IMR-90 (cell line): ENCODE data around the gene CRYGC. TPM values are rescaled to one million over a fixed set of nuclear protein-coding genes. Genes with fewer than 3 reads are reported as not detected.

Experiments used
- ATAC-seq: fragments of 200-7000 bp; cut with Tn5 transposase; 2 replicates; pipeline ENCODE4 v1.9.1; 2020; ENCODE audit warnings: low read depth, mild to moderate bottlenecking, moderate library complexity
- BruUV-seq: library from RNA; stranded (reverse); fragments of 400-500 nt; replicated peaks from 2 replicates; lab custom pipeline; 2021; lab: Mats Ljungman, UMichigan
- CTCF ChIA-PET: fragments of 300-600 bp; formaldehyde crosslinking; extraction: SDS; loops from one replicate; lab custom pipeline; 2021; ENCODE audit warnings: antibody characterized with exemption; lab: Yijun Ruan, JAX
- POLR2A ChIA-PET: fragments of 300-600 bp; sonication (Branson Sonifier 250); formaldehyde crosslinking; loops from one replicate; lab custom pipeline; 2022; ENCODE audit warnings: antibody characterized with exemption; ENCODE audit not compliant: unreplicated experiment; lab: Charles Lee
- DNase-seq: peaks from one replicate; pipeline ENCODE4 v3.0.0; 2013
- H2AFZ ChIP-seq: replicated peaks from 2 replicates; pipeline ENCODE3; 2013; ENCODE audit warnings: low read length, mild to moderate bottlenecking; ENCODE audit not compliant: poor library complexity
- H2AK5ac ChIP-seq: 2 replicates; pipeline ENCODE4 v1.6.1; 2013; ENCODE audit warnings: low read depth, low read length, inconsistent platforms
- H2AK9ac ChIP-seq: replicated peaks from 2 replicates; pipeline ENCODE3; 2013; ENCODE audit warnings: mild to moderate bottlenecking, low read depth, low read length, moderate library complexity; ENCODE audit not compliant: poor library complexity
- H2BK120ac ChIP-seq: 2 replicates; pipeline ENCODE4 v1.6.1; 2013; ENCODE audit warnings: low read depth, low read length, inconsistent platforms
- H2BK15ac ChIP-seq: 3 replicates; pipeline ENCODE4 v1.6.1; 2013; ENCODE audit warnings: low read depth, low read length, inconsistent platforms
- H2BK20ac ChIP-seq: 2 replicates; pipeline ENCODE4 v1.6.1; 2013; ENCODE audit warnings: low read depth, mild to moderate bottlenecking, inconsistent platforms, low read length, moderate library complexity
- H2BK5ac ChIP-seq: 2 replicates; pipeline ENCODE4 v1.6.1; 2013; ENCODE audit warnings: mild to moderate bottlenecking, low read depth, low read length, inconsistent platforms; ENCODE audit not compliant: poor library complexity, severe bottlenecking
- H3K14ac ChIP-seq: replicated peaks from 2 replicates; pipeline ENCODE4 v1.6.1; 2013; ENCODE audit warnings: low read depth, low read length, inconsistent platforms
- H3K18ac ChIP-seq: 2 replicates; pipeline ENCODE4 v1.6.1; 2013; ENCODE audit warnings: low read depth, low read length, control low read depth
- H3K23ac ChIP-seq: 2 replicates; pipeline ENCODE4 v1.6.1; 2013; ENCODE audit warnings: low read depth, low read length, inconsistent platforms
- H3K27ac ChIP-seq: 2 replicates; pipeline ENCODE4 v1.5.1; 2013; ENCODE audit warnings: mild to moderate bottlenecking, control low read depth, low read length; ENCODE audit not compliant: insufficient read depth
- H3K27me3 ChIP-seq: 2 replicates; pipeline ENCODE4 v1.6.1; 2013; ENCODE audit warnings: low read length; ENCODE audit not compliant: control insufficient read depth, insufficient read depth
- H3K36me3 ChIP-seq: 2 replicates; pipeline ENCODE4 v1.6.1; 2013; ENCODE audit warnings: low read length, mixed read lengths; ENCODE audit not compliant: control insufficient read depth, insufficient read depth
- H3K4ac ChIP-seq: 2 replicates; pipeline ENCODE4 v1.6.1; 2013; ENCODE audit warnings: low read depth, low read length, inconsistent platforms
- H3K4me1 ChIP-seq: 2 replicates; pipeline ENCODE4 v1.6.1; 2013; ENCODE audit warnings: low read length, mixed read lengths; ENCODE audit not compliant: control insufficient read depth, insufficient read depth
- H3K4me2 ChIP-seq: 2 replicates; pipeline ENCODE4 v1.6.1; 2013; ENCODE audit warnings: low read depth, mild to moderate bottlenecking, control low read depth, low read length, moderate library complexity
- H3K4me3 ChIP-seq: 2 replicates; pipeline ENCODE4 v1.5.1; 2013; ENCODE audit warnings: low read depth, mild to moderate bottlenecking, control low read depth, low read length, moderate library complexity; ENCODE audit not compliant: insufficient read depth
- H3K56ac ChIP-seq: 2 replicates; pipeline ENCODE4 v1.6.1; 2013; ENCODE audit warnings: low read length, inconsistent platforms; ENCODE audit not compliant: insufficient read depth; ENCODE audit errors: extremely low read depth
- H3K79me1 ChIP-seq, 2 experiments: 2 replicates each; pipeline ENCODE4 v1.6.1; 2013; ENCODE audit warnings: low read length in 2 of 2, inconsistent platforms in 1 of 2, low read depth in 1 of 2
- H3K9ac ChIP-seq: 2 replicates; pipeline ENCODE4 v1.6.1; 2013; ENCODE audit warnings: low read depth, low read length, control low read depth
- H3K9me1 ChIP-seq: 2 replicates; pipeline ENCODE4 v1.6.1; 2013; ENCODE audit warnings: low read length, inconsistent platforms; ENCODE audit not compliant: insufficient read depth
- H3K9me3 ChIP-seq: 2 replicates; pipeline ENCODE4 v1.6.1; 2013; ENCODE audit warnings: low read length; ENCODE audit not compliant: control insufficient read depth, insufficient read depth
- H4K20me1 ChIP-seq: 2 replicates; pipeline ENCODE4 v1.6.1; 2013; ENCODE audit warnings: low read length, inconsistent platforms; ENCODE audit not compliant: insufficient read depth
- H4K5ac ChIP-seq: 2 replicates; pipeline ENCODE4 v1.6.1; 2013; ENCODE audit warnings: mild to moderate bottlenecking, low read depth, low read length, control low read depth
- H4K8ac ChIP-seq, 2 experiments: 2 replicates each; pipeline ENCODE4 v1.6.1; 2013; ENCODE audit warnings: low read depth in 2 of 2, low read length in 2 of 2, control low read depth in 1 of 2, inconsistent platforms in 1 of 2
- H4K91ac ChIP-seq: 2 replicates; pipeline ENCODE4 v1.6.1; 2013; ENCODE audit warnings: low read depth, low read length, inconsistent platforms; ENCODE audit not compliant: insufficient read depth
- BHLHE40 ChIP-seq: fragments of 150-350 bp; IDR thresholded peaks from 2 replicates; pipeline ENCODE4 v1.6.1; 2016; ENCODE audit warnings: mild to moderate bottlenecking, low read depth, low read length
- CEBPB ChIP-seq: IDR thresholded peaks from 2 replicates; pipeline ENCODE4 v1.6.1; 2012; ENCODE audit warnings: low read depth, low read length, improper control_type of control experiment
- CHD1 ChIP-seq: IDR thresholded peaks from 2 replicates; pipeline ENCODE4 v1.6.1; 2012; ENCODE audit warnings: low read depth, low read length, improper control_type of control experiment
- CTCF ChIP-seq: conservative IDR thresholded peaks from 2 replicates; pipeline ENCODE4 v1.5.1; 2012; ENCODE audit warnings: mild to moderate bottlenecking, low read depth, low read length, improper control_type of control experiment
- FOS ChIP-seq: fragments of 150-350 bp; IDR thresholded peaks from 2 replicates; pipeline ENCODE4 v1.6.1; 2016; ENCODE audit warnings: low read depth, low read length
- MAFK ChIP-seq: IDR thresholded peaks from 2 replicates; pipeline ENCODE4 v1.6.1; 2012; ENCODE audit warnings: low read depth, low read length, improper control_type of control experiment
- MAZ ChIP-seq: IDR thresholded peaks from 2 replicates; pipeline ENCODE4 v1.6.1; 2012; ENCODE audit warnings: low read depth, mild to moderate bottlenecking, low read length, improper control_type of control experiment, moderate library complexity, borderline replicate concordance
- MXI1 ChIP-seq: IDR thresholded peaks from 2 replicates; pipeline ENCODE4 v1.6.1; 2012; ENCODE audit warnings: low read depth, mild to moderate bottlenecking, low read length, moderate library complexity, borderline replicate concordance
- NFE2L2 ChIP-seq: fragments of 150-350 bp; IDR thresholded peaks from 2 replicates; pipeline ENCODE4 v1.6.1; 2016; ENCODE audit warnings: low read depth, mild to moderate bottlenecking, low read length
- POLR2A ChIP-seq: IDR thresholded peaks from 2 replicates; pipeline ENCODE4 v1.6.1; 2012; ENCODE audit warnings: mild to moderate bottlenecking, low read depth, low read length
- RAD21 ChIP-seq: IDR thresholded peaks from 2 replicates; pipeline ENCODE4 v1.6.1; 2012; ENCODE audit warnings: low read length, improper control_type of control experiment
- RCOR1 ChIP-seq: IDR thresholded peaks from 2 replicates; pipeline ENCODE4 v1.6.1; 2012; ENCODE audit warnings: mild to moderate bottlenecking, low read length, improper control_type of control experiment; ENCODE audit not compliant: insufficient replicate concordance
- RFX5 ChIP-seq: IDR thresholded peaks from 2 replicates; pipeline ENCODE4 v1.8.0; 2012; ENCODE audit warnings: low read depth, mild to moderate bottlenecking, low read length, moderate library complexity
- SMC3 ChIP-seq: fragments of 150-350 bp; IDR thresholded peaks from 2 replicates; pipeline ENCODE4 v1.6.1; 2016; ENCODE audit warnings: low read depth, mild to moderate bottlenecking, antibody characterized with exemption, low read length, moderate library complexity
- WGBS, 2 experiments: methylation state at CpG; one replicate each; pipeline versions ENCODE4 v1.1.5 to v1.1.7; 2013; ENCODE audit warnings: missing lambda C conversion rate in 2 of 2; ENCODE audit not compliant: insufficient read length in 1 of 2; ENCODE audit errors: extremely low coverage in 2 of 2; 5-methylcytosine and 5-hydroxymethylcytosine counted together
- dilution Hi-C: fragments of 300-500 bp; cut with HindIII; formaldehyde crosslinking; loops from one replicate; pipeline ENCODE4 v1.14.3; 2018; ENCODE audit warnings: low sequenced_read_pairs; ENCODE audit not compliant: unreplicated experiment
- in situ Hi-C: fragments of 300-500 bp; cut with MboI; formaldehyde crosslinking; loops from 3 replicates; pipeline ENCODE4 v1.14.3; 2019; ENCODE audit warnings: low sequenced_read_pairs, inconsistent platforms, mixed read lengths
- intact Hi-C: fragments of 100-400 bp; cut with micrococcal nuclease; formaldehyde crosslinking; loops from 2 replicates; pipeline ENCODE4 v1.10.0; 2022
- polyA plus RNA-seq, 3 experiments: library from polyadenylated mRNA; depleted of rRNA; stranded (reverse); fragments of >200 nt; gene quantifications; 2 replicates each; pipeline ENCODE4 v1.2.3, GENCODE V29; 2012; ENCODE audit warnings: low replicate concordance in 1 of 3
- total RNA-seq: library from RNA; depleted of rRNA; stranded (reverse); fragments of >200 nt; gene quantifications from 2 replicates; pipeline ENCODE4 v1.2.3, GENCODE V29; 2012
- TF ChIP-seq, protein P1 (sequence below): fragments of 150-350 bp; IDR thresholded peaks from 2 replicates; pipeline ENCODE4 v1.6.1; 2017; ENCODE audit warnings: mild to moderate bottlenecking, antibody characterized with exemption, low read length, low read depth

The CRYGC gene
- total and polyA plus RNA-seq, 2 of the 4 experiments (the other 2 are of a cell fraction): not detected

- ATAC-seq: no peak
- Histone ChIP-seq H4K20me1 (no peaks in the 10 kb centered on the region), H3K56ac (no peak overlapping the region), H2BK15ac (no peak overlapping the region), H2AFZ (no peak overlapping the region), H4K91ac (no peak overlapping the region), H3K14ac (no peak overlapping the region), H3K9ac (no peak overlapping the region), H3K27me3 (no peaks in the 10 kb centered on the region), H3K36me3 (no peaks in the 10 kb centered on the region), H3K9me3 (no peaks in the 10 kb centered on the region), H3K18ac (no peak overlapping the region), H3K23ac (no peak overlapping the region), H2AK5ac (no peak overlapping the region), H3K27ac (no peak overlapping the region), H3K4me1 (no peaks in the 10 kb centered on the region), H4K5ac (no peak overlapping the region), H3K4ac (no peak overlapping the region), H3K79me1 (no peaks in the 10 kb centered on the region), H2AK9ac (no peak overlapping the region), H3K4me3 (no peak overlapping the region), H2BK5ac (no peak overlapping the region), H4K8ac (no peak overlapping the region), H2BK120ac (no peak overlapping the region), H3K9me1 (no peaks in the 10 kb centered on the region), H2BK20ac (no peak overlapping the region), H3K4me2 (no peak overlapping the region)
- dilution Hi-C loops: no loop called here
- no TSS peak for BruUV-seq
- in situ Hi-C loops: no loop called here
- WGBS, 2 experiments: no CpG with 5 or more reads among the region's 11 CpGs
- ChIA-PET POLR2A (no interaction called here), CTCF (no interaction called here)
- DNase-seq: no peak
- intact Hi-C loops: no loop called here
- TF ChIP-seq RFX5 (no peak), CHD1 (no peak), RAD21 (no peak), MAFK (no peak), MAZ (no peak), POLR2A (no peak), RCOR1 (no peak), MXI1 (no peak), SMC3 (no peak), CTCF (no peak), FOS (no peak), NFE2L2 (no peak), BHLHE40 (no peak), CEBPB (no peak)
- TF ChIP-seq, protein P1, sequence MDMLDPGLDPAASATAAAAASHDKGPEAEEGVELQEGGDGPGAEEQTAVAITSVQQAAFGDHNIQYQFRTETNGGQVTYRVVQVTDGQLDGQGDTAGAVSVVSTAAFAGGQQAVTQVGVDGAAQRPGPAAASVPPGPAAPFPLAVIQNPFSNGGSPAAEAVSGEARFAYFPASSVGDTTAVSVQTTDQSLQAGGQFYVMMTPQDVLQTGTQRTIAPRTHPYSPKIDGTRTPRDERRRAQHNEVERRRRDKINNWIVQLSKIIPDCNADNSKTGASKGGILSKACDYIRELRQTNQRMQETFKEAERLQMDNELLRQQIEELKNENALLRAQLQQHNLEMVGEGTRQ: no peak
These were observed 6.4 kb upstream of the CRYGC start for GRCh38 chr2:208135794-208136715.
